ENCODE data around the gene AMIGO1.

The AMIGO1 gene

DNA sequence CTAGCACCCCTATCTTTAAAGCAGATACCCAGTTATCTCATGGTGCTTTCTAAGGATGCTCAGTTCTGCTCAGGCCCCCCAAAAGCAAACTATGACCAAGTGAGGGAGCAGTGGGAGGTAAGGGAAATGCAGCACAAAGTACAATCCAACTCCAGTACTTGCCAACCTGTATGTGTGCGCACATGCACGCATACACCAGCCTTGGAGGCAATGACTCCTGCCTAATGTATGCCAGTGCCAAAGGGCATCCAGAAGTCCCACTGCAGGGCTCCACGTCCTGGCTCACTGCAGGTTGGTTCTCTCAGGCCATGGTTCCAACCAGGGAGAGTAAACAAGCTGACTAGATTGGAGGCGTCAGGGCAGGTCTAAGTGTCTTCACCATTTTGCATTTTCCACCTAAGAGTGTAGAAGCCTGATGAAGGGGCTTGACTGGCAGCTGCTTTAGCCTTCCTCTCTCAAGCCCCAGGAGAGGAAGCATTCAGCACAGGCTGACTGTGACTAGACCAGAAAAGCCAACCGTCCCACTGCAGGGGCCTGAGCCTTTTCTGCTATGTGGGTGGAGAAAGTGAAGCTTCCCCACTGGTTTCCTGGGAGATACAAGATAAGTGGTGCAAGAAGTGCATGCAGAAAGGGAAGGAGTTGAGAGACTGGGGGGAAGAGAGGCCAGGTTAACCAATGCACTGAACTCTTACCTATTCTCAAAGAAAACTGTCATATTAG lies 7.7 kb downstream of the AMIGO1 start:
- DNase-seq: no peak

GRCh38 chr1:109500941-109501381 lies 8.6 kb downstream of the AMIGO1 start:
- DNase-seq: no peak

DNA sequence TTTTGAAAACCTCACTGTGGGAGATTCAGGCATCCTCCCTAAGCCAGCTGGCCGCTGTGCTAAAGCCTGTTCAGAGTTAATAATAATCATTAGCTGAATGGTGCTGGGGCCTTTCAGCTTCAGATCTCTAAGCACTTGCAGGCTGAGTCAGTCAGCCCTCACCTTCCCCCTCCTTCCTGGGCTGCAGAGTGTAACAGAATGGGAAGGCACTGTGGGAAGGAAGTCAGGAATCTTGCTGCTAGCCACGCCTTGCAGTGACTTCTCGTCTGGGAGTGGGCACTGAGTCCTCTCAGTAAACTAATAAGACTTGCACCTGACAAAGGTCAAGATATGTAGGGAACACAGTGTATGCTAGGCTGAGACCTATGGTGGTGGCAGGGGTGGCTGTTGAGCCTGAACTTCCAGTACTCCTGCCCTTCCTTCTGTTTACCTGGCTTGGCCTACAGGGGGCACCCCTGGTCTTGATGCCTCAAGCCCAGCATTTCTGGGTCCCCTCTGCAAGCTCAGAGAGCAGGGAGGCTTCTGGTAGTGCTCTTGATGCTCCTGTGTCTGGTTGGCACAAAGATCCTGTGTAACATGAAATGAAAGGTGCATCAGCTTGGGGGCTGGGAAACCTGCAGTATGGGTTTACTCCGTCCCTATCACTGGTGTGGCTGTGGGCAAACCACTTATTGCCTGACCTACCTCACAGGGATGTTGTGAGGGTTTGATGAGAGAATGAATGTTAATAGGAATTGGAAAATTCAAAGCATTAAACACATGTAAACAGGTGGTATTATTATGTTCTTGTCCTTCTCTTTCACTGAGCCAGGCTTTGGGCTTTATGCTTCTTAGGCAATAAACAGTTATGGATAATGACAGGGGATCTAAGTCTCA lies 9.6 kb downstream of the AMIGO1 start:
- peak; percentile 52 for DNase-seq

DNA sequence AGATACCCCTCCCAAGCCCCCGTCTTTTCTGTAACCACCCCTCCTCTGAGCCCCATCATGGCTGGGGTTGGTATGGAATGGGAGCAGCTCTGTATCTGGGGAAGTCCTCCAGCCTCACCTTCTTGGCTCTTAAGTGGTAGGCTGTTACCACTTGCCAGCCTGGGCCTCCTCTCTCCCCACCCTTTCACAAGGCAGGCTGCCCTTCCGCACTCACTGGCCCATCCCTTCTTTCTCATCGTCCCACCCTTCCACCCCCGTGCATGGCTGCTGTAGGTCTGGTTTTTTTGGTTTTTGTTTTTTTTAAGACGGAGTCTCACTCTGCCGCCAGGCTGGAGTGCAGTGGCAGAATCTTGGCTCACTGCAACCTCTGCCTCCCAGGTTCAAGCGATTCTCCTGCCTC lies 10.4 kb downstream of the AMIGO1 start:
- DNase-seq: no peak

DNA sequence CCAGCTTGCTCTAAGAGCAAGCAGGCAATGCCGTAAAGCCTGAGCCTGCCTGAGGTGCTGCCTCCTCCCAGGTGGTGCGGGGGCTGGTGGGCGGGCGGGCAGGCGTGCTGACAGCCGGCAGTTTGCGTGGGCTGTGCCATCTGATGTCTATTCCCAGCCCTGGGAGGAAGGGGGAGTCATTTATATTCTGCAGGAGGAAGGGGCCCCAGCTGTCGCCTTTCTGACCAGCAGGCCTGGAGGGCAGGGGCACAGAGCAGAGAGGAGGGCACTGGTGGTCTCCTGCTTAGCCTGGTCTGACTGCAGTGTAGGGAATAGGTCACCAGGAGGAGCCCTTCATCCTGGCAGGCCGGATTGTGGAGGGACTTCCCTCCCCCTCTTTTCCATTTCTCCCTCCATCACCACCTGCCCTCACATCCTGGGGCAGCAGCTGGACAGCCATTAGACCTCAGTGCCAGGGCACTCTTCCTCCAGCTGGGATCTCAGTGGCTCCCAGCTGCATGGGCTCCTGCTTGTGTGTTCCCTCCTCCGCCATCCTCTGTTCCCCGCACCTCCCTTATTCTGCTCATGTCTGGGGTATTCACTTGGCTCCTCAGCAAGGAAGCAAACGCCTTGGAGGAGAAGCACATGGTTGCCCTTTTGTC lies 11.2 kb downstream of the AMIGO1 start:
- DNase-seq: peak; percentile 39

GRCh38 chr1:109497449-109498160 lies 11.9 kb downstream of the AMIGO1 start:
- DNase-seq: no peak

- DNase-seq: no peak
Measured at GRCh38 chr1:109495738-109496137, 13.8 kb downstream of the AMIGO1 start.

DNA sequence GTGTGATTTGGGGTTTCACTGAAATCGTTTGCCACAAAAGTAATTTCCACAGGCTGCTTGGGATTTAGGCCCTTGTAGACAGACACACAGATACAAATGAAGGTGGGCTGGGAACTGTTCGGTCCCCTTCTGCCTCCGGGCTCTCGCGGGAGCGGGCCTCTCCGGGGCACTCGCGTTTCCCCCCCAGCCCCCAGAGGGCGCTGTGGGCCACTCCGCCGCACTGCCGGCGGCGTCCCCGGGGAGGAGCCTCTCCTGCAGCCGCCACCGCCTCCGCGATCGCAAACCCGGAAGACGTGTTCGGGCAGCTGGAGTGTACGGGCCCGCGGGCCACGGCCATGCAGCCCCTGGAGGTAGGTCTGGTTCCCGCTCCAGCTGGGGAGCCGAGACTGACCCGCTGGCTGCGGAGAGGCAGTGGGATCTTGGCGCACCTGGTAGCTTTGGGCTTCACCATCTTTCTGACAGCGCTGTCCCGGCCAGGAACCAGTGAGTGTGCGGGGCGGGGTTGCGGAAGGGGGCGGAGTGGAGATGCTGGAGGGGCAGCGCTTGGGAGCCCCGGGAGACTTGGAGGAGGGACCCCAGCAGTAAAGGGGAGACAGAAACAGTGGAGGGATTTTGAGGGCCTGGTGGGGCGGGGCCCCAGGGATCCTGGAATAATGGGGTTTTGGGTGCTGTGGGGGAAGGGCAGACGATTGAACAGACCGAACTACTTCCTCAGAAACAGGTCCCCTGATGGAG lies 15.6 kb downstream of the AMIGO1 start, which contains the start of gene CYB561D1:
CYB561D1 (plus strand) TSS at position 290 of the 735 bp plus-strand sequence; CDS start at position 336, 46 bp downstream.
- peak; percentile 82 for DNase-seq

DNA sequence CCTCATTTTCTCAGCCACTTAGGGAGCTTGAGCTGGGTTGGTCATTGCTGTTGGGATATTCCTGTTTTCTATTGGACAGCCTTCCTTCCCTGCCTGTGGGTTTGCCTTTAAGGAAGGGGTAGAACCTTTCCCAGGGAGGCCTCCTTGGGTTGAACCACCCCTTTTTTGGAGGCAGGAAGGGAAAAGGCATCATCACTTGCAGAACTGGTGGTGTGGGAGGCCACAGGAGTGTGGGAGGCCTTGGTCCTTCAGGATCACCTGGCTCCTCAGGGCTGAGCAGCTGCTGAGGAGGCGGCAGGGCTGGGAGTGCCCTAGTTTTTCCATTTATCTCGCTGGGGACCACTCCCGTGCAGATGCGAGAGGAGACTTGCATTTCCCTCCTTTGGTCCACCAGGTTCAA lies 16.3 kb downstream of the AMIGO1 start:
- no peak for DNase-seq

DNA sequence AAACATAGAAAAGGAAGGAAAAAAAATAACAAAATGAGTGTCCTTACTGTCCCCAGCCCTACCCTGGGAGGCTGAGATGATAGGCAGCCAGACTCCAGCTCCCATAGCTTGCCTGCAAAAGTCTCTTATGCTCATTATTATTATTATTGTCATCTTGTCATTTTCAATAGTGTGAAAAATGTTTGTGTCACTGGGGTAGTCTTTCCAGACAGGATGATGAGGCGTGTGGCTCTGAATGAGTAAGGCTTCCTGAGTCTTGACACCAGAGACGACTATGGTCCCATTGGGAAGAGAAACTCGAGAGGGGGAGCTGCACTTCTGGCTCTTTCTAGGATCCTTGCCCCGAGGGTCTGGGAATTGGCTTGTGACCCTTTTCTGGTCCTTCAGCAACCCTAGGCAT lies 16.7 kb downstream of the AMIGO1 start:
- no peak for DNase-seq

DNA sequence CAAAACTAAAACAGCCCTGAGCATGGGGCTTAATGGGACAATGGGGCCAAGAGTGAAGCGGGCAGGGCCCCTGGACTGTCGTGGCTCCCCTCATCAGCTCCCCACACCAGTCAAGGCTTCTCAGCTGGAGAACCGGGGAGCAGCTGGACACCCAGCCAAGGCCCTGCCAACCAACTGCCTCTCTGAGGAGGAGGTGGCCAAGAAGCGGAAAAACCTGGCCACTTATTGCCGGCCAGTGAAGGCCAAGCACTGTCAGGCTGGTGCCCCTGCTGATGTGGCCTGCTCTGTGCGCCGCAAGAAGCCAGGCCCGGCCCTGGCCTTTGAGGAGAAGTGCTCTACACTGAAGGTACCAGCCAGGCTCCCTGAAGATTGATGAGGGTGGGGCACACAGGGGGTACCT lies 18.2 kb downstream of the AMIGO1 start:
- no peak for DNase-seq

- no peak for DNase-seq
Measured at GRCh38 chr1:109490934-109491302, 18.6 kb downstream of the AMIGO1 start.

- peak; percentile 52 for DNase-seq
Measured at GRCh38 chr1:109490029-109490933, 19.2 kb downstream of the AMIGO1 start.

DNA sequence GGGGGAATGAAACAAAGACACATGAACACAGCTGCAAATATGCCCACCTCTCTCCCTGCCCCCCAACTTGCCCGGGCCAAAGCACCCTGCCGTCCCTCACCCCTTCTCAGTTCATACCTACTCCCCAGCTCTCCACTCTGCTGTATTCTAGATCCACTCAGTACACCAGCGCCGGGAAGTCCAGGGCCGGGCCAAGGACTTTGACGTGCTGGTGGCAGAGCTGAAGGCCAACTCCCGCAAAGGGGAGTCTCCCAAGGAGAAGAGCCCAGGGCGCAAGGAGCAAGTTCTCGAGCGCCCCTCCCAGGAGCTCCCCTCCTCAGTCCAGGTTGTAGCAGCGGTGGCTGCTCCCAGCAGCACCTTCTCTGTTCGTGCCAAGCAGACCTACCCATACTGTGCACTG lies 20.8 kb downstream of the AMIGO1 start:
- DNase-seq: no peak

DNA sequence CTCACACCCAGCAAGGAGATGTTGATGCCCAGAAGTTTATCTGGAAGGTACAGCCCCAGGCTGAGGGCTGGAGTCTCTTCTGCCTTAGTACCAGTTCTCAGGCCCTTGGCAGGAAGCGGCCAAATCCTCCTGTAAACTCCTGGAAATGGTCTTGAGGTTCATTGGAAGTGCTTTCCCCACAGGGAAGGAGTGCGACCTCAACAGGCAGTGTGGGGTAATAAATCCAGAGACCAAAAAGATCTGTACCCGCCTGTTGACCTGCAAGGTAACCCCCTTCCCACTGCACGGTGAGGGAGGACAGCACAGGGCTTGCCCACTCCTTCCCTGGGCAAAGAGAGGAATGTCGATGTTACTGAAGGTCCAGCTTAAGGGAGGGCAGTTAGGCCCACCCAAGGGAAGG lies 21.3 kb downstream of the AMIGO1 start:
- DNase-seq: no peak

DNA sequence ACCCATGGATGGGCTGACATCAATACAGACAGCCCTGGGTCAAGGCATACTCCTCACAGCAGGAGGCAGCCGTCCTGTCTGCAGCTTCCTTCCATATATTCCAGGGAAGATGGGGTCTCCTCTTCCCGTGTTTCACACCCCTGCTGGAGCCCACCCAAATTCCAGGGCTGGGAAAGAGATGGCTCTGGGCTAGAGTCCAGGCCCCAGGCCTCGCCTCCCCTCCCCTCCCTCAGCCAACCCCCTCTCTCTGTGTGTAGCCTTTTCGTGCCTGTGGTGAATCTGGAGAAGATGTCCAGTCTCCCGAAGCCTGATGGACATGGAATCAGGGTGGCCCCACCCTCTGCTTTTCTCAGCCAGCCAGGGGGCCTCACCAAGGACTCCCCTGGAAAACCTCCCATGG lies 22.3 kb downstream of the AMIGO1 start:
- no peak for DNase-seq

DNA sequence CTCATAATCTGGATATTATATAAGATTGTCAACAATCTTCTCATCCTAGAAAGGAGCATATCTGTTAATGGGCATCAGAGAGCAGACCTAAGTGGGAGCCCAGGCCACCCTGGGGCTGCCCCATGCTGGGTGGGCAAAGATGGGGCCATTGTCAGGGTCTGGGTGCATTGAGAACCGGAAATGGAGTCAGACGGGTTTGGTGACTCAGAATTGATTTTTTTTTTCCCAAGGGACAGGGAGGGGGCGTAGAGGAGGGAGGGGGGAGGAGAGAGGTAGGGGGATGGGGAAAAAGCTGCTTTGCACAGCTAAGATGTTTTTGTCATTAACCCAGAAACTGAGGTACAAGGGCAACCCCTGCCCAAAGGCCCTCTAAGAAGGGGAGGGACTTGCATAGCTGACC lies 24.5 kb downstream of the AMIGO1 start:
- no peak for DNase-seq

GRCh38 chr1:109484519-109484975 lies 25.0 kb downstream of the AMIGO1 start:
- no peak for DNase-seq

GRCh38 chr1:109483672-109484518 lies 25.6 kb downstream of the AMIGO1 start, which contains the start of gene ATXN7L2:
TSS of gene ATXN7L2 (plus strand) at chr1:109483905. CDS start at chr1:109483954, 49 bp downstream.
- DNase-seq: peak; percentile 90
